ENCODE results near the gene ASXL1.
"Not testable (repeated sequence)": the region's sequence is repeated elsewhere in the genome, so short reads cannot be mapped to it uniquely, and the experiment has no call there.

Gene ASXL1

GRCh38 chr20:32362901-32363364, 4.8 kb downstream of the ASXL1 start:
- no peak for DNase-seq (ENCODE audit: low read depth)

- DNase-seq (ENCODE audit: low read depth) = no peak
Observed at GRCh38 chr20:32363492-32363891, 5.4 kb downstream of the ASXL1 start.

- DNase-seq (ENCODE audit: low read depth) = no peak
Observed at GRCh38 chr20:32364554-32365208, 6.5 kb downstream of the ASXL1 start.

- no peak for DNase-seq (ENCODE audit: low read depth)
Observed at GRCh38 chr20:32365564-32365963, 7.4 kb downstream of the ASXL1 start.

- no peak for DNase-seq (ENCODE audit: low read depth)
Observed at GRCh38 chr20:32366380-32366779, 8.2 kb downstream of the ASXL1 start.

GRCh38 chr20:32368323-32368722, 10.2 kb downstream of the ASXL1 start:
- DNase-seq (ENCODE audit: low read depth) = no peak

- no peak for DNase-seq (ENCODE audit: low read depth)
Observed at GRCh38 chr20:32368925-32369324, 10.8 kb downstream of the ASXL1 start.

GRCh38 chr20:32370897-32371296, 12.8 kb downstream of the ASXL1 start:
- DNase-seq (ENCODE audit: low read depth) = no peak

- no peak for DNase-seq (ENCODE audit: low read depth)
Observed at GRCh38 chr20:32378461-32378860, 20.3 kb downstream of the ASXL1 start.

- not testable (repeated sequence) for DNase-seq (ENCODE audit: low read depth)
Observed at GRCh38 chr20:32380037-32380436, 21.9 kb downstream of the ASXL1 start.

- DNase-seq (ENCODE audit: low read depth) = no peak
Observed at GRCh38 chr20:32380745-32381144, 22.6 kb downstream of the ASXL1 start.

- DNase-seq (ENCODE audit: low read depth) = no peak
Observed at GRCh38 chr20:32382102-32382950, 24.2 kb downstream of the ASXL1 start.

GRCh38 chr20:32383441-32383840, 25.3 kb downstream of the ASXL1 start:
- DNase-seq (ENCODE audit: low read depth) = not testable (repeated sequence)

- DNase-seq (ENCODE audit: low read depth) = no peak
Observed at GRCh38 chr20:32385541-32385940, 27.4 kb downstream of the ASXL1 start.

- DNase-seq (ENCODE audit: low read depth) = no peak
Observed at GRCh38 chr20:32386091-32386490, 28.0 kb downstream of the ASXL1 start.

GRCh38 chr20:32387252-32387651, 29.1 kb downstream of the ASXL1 start:
- DNase-seq (ENCODE audit: low read depth) = no peak

- DNase-seq (ENCODE audit: low read depth) = no peak
Observed at GRCh38 chr20:32391003-32391402, 32.9 kb downstream of the ASXL1 start.

GRCh38 chr20:32395066-32395465, 36.9 kb downstream of the ASXL1 start:
- DNase-seq (ENCODE audit: low read depth) = no peak

- no peak for DNase-seq (ENCODE audit: low read depth)
Observed at GRCh38 chr20:32396646-32397160, 38.6 kb downstream of the ASXL1 start.

- no peak for DNase-seq (ENCODE audit: low read depth)
Observed at GRCh38 chr20:32397567-32398084, 39.5 kb downstream of the ASXL1 start.

- DNase-seq (ENCODE audit: low read depth) = no peak
Observed at GRCh38 chr20:32400476-32400875, 42.3 kb downstream of the ASXL1 start.

- no peak for DNase-seq (ENCODE audit: low read depth)
Observed at GRCh38 chr20:32404017-32404416, 45.9 kb downstream of the ASXL1 start.

GRCh38 chr20:32406701-32407100, 48.6 kb downstream of the ASXL1 start:
- DNase-seq (ENCODE audit: low read depth) = no peak

Data from stimulated activated CD8-positive, alpha-beta memory T cell treated with anti-CD3 and anti-CD28 coated beads, Interleukin-12 subunit alpha, Interleukin-12 subunit beta, amount 100 ng/mL, for 4 hours (primary cell).